BJ (cell line): Measurements from ENCODE around the gene PRKAR2B. TPM values are rescaled to one million over a fixed set of nuclear protein-coding genes. Genes with fewer than 3 reads are reported as not detected.

Experiments
- CTCF ChIA-PET: fragments of 350-600 bp; formaldehyde crosslinking; extraction: SDS; loops from one replicate; lab custom pipeline; 2021; ENCODE audit warnings: antibody characterized with exemption, inconsistent platforms; lab: Yijun Ruan, JAX
- POLR2A ChIA-PET: fragments of 300-600 bp; sonication (Branson Sonifier 250); formaldehyde crosslinking; extraction: SDS; loops from one replicate; lab custom pipeline; 2021; ENCODE audit warnings: antibody characterized with exemption; lab: Charles Lee
- DNase-seq: peaks from one replicate; pipeline ENCODE4 v3.0.0-alpha.2; 2011; ENCODE audit warnings: low read depth
- H3K27me3 ChIP-seq: 2 replicates; pipeline ENCODE4 v1.6.0; 2011; ENCODE audit warnings: low read length; ENCODE audit not compliant: control insufficient read depth, insufficient read depth
- H3K36me3 ChIP-seq: 2 replicates; pipeline ENCODE4 v1.5.1; 2011; ENCODE audit warnings: low read length; ENCODE audit not compliant: control insufficient read depth, insufficient read depth
- H3K4me3 ChIP-seq: 2 replicates; pipeline ENCODE4 v1.5.1; 2011; ENCODE audit warnings: low read depth, mild to moderate bottlenecking, control low read depth, low read length
- CTCF ChIP-seq: IDR thresholded peaks from 2 replicates; pipeline ENCODE4 v1.5.1; 2011; ENCODE audit warnings: low read depth, mild to moderate bottlenecking, control low read depth, inconsistent platforms, low read length, moderate library complexity; ENCODE audit not compliant: insufficient read depth
- polyA plus RNA-seq: library from polyadenylated mRNA; depleted of rRNA; stranded (reverse); fragments of >200 nt; gene quantifications from 2 replicates; pipeline ENCODE4 v1.2.3, GENCODE V29; 2011

The PRKAR2B gene
- polyA plus RNA-seq, 1 experiment = 2.6 TPM

DNA sequence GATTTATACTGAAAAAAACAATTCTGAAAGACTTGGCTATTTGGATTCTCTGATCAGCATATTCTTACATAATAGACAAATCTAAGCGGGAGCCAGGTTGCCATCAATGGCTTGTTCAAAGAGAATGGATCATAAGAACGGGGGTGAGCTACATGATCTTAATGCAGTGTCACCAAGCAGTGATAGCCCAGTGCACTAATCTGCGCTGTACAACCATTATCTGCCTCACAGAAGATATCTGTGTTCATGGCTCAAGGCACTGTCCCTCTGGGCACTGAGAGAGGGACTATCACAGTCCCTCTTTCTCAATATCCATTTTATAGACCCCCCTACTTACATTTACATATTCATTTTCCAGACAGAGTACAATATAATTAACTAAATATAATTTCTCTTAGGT lies 22.9 kb upstream of the PRKAR2B start:
- no peak for TF ChIP-seq CTCF
- Histone ChIP-seq H3K4me3 (no peak overlapping the region), H3K27me3 (peaks cover 3% of the 10 kb centered on the region; the same call in 1 of the 2 replicates), H3K36me3 (no peaks in the 10 kb centered on the region)
- POLR2A ChIA-PET = no interaction called here
- CTCF ChIA-PET = interaction anchor here (1.0 kb wide), 1 partner anchor 62 kb away, joined by 5 read pairs; no protein-coding TSS in a partner anchor
- DNase-seq = no peak

DNA sequence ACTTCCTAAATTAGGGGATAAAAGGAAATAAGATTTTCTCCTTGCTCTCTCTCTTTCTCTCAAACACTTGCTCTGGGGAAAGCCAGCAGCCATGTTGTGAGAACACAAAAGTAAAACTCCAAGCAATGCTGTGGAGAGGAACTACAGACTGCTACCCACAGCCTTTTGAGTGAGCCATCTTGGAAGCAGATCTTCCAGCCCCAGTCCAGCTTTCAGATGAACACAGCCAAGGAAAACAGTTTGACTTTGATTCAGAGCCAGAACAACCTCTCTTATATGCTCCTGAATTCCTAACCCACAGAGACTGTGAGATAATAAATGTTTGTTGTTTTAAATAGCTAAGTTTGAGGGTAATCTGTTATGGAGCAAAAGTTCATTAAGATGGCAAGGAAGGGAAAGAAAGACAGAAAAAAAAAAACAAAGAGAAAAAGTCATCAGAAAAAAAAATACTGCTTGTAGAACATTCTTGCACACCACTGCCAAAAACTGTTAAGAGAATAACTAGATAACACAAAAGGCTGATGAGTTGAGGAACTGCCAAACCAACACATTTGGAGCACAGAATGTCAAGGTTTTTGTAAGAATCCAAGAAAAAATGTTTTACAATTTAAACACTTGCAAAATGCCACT lies 20.9 kb upstream of the PRKAR2B start:
- ChIA-PET POLR2A (no interaction called here), CTCF (interaction anchor here (0.9 to 1.4 kb wide), 3 partner anchors 14 to 18 kb away, joined by 3 to 9 read pairs (median 4); no protein-coding TSS in a partner anchor)
- Histone ChIP-seq H3K4me3 (no peak overlapping the region), H3K36me3 (no peaks in the 10 kb centered on the region), H3K27me3 (peaks cover 3% of the 10 kb centered on the region; the same call in 1 of the 2 replicates)
- TF ChIP-seq CTCF = no peak
- no peak for DNase-seq

DNA sequence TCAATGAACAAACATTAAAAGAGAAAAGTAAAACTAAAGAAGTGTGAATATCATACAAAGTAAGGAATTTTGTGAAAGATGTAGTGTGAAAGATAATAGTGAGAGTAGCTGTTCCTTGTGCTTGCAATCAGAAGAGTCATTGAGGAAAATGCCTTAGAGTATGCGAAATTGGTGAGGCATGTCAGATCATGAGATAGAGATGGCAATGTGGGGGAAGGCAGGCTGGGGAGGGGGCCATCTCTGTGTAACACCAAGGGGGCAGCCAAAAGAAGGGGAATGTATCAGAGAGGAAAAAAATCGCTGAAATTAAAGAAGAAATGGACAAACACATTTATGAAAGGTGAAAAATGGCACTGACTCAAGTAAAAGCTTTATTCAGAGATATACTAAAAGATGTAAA lies 19.6 kb upstream of the PRKAR2B start:
- Histone ChIP-seq H3K36me3 (no peaks in the 10 kb centered on the region), H3K4me3 (no peak overlapping the region), H3K27me3 (0 out of 2 replicates have a peak, but pooled peaks cover under 1% of the 10 kb centered on the region)
- no peak for DNase-seq
- ChIA-PET CTCF (interaction anchor here (0.6 to 1.4 kb wide), 5 partner anchors 13 to 99 kb away, joined by 3 to 9 read pairs (median 3); no protein-coding TSS in a partner anchor), POLR2A (no interaction called here)
- TF ChIP-seq CTCF = no peak

- DNase-seq = no peak
- CTCF ChIA-PET = no interaction called here
- Histone ChIP-seq H3K4me3 (no peak overlapping the region), H3K27me3 (no peaks in the 10 kb centered on the region), H3K36me3 (no peaks in the 10 kb centered on the region)
- POLR2A ChIA-PET = no interaction called here
- no peak for TF ChIP-seq CTCF
Observed at GRCh38 chr7:107025449-107026103, 18.9 kb upstream of the PRKAR2B start.

- DNase-seq = no peak
- no peak for TF ChIP-seq CTCF
- Histone ChIP-seq H3K36me3 (no peaks in the 10 kb centered on the region), H3K27me3 (no peaks in the 10 kb centered on the region), H3K4me3 (no peak overlapping the region)
- ChIA-PET CTCF (no interaction called here), POLR2A (no interaction called here)
Observed at GRCh38 chr7:107026166-107026565, 18.3 kb upstream of the PRKAR2B start.
